Glutamatergic neuron (in vitro differentiated cells): ENCODE results near the gene TIRAP. TPM values are rescaled to one million over a fixed set of nuclear protein-coding genes. Genes with fewer than 3 reads are reported as not detected.
A peak's percentile ranks its signal among the peaks of the same experiment; 100 is the strongest.

Experiments used
- DNase-seq: peaks from one replicate; pipeline ENCODE4 v3.0.0; 2022
- H3K27ac Mint-ChIP-seq: one replicate; pipeline ENCODE4 v1.8.0; 2020; ENCODE audit warnings: mild to moderate bottlenecking, mixed read lengths, inconsistent platforms; ENCODE audit not compliant: unreplicated experiment
- H3K27me3 Mint-ChIP-seq: one replicate; pipeline ENCODE4 v1.8.0; 2020; ENCODE audit warnings: mild to moderate bottlenecking, moderate library complexity, mixed read lengths, inconsistent platforms; ENCODE audit not compliant: unreplicated experiment
- H3K36me3 Mint-ChIP-seq: one replicate; pipeline ENCODE4 v1.8.0; 2020; ENCODE audit warnings: mild to moderate bottlenecking, mixed read lengths, inconsistent platforms; ENCODE audit not compliant: unreplicated experiment
- H3K4me1 Mint-ChIP-seq: one replicate; pipeline ENCODE4 v1.8.0; 2020; ENCODE audit warnings: mild to moderate bottlenecking, low read depth, mixed read lengths, inconsistent platforms; ENCODE audit not compliant: unreplicated experiment
- H3K4me3 Mint-ChIP-seq: one replicate; pipeline ENCODE4 v1.8.0; 2020; ENCODE audit warnings: mild to moderate bottlenecking, mixed read lengths, inconsistent platforms; ENCODE audit not compliant: unreplicated experiment
- H3K9me3 Mint-ChIP-seq: one replicate; pipeline ENCODE4 v1.8.0; 2020; ENCODE audit warnings: mild to moderate bottlenecking, moderate library complexity, mixed read lengths, inconsistent platforms; ENCODE audit not compliant: unreplicated experiment
- CTCF ChIP-seq: fragments of 200-600 bp; sonication (generic); IDR thresholded peaks from one replicate; pipeline ENCODE4 v1.5.0; 2021; ENCODE audit not compliant: partially characterized antibody, unreplicated experiment
- total RNA-seq: library from RNA; stranded (reverse); fragmentation: NEBNext Ultra II Directional; extraction: Animal tissue kit (Norgen Biotek cat#: 25700); gene quantifications from one replicate; pipeline ENCODE4 v1.2.1, GENCODE V29; 2021; ENCODE audit not compliant: unreplicated experiment

Gene TIRAP
- total RNA-seq, 1 donor from 2014 or later: 8.2 TPM

- Mint-ChIP-seq H3K27me3 (peaks cover 9% of the 10 kb centered on the region), H3K4me1 (peaks cover 2% of the 10 kb centered on the region), H3K27ac (no peak overlapping the region), H3K4me3 (no peak overlapping the region), H3K9me3 (peaks cover 6% of the 10 kb centered on the region), H3K36me3 (no peaks in the 10 kb centered on the region)
- no peak for DNase-seq
- TF ChIP-seq CTCF: no peak
Observed at GRCh38 chr11:126265811-126266210, 17.1 kb upstream of the TIRAP start.

- DNase-seq: no peak
- Mint-ChIP-seq H3K27me3 (peaks cover 8% of the 10 kb centered on the region), H3K4me1 (peaks cover 2% of the 10 kb centered on the region), H3K36me3 (no peaks in the 10 kb centered on the region), H3K4me3 (peak overlapping the region; percentile 94), H3K27ac (peak overlapping the region; percentile 86), H3K9me3 (peaks cover 6% of the 10 kb centered on the region)
- TF ChIP-seq CTCF: no peak
Observed at GRCh38 chr11:126267650-126268049, 15.2 kb upstream of the TIRAP start.

GRCh38 chr11:126268361-126268707, 14.6 kb upstream of the TIRAP start:
- H3K36me3 Mint-ChIP-seq: no peaks in the 10 kb centered on the region
- peak overlapping the region; percentile 86 for H3K27ac Mint-ChIP-seq
- TF ChIP-seq CTCF: no peak
- peaks cover 6% of the 10 kb centered on the region for H3K9me3 Mint-ChIP-seq
- peaks cover 2% of the 10 kb centered on the region for H3K4me1 Mint-ChIP-seq
- H3K4me3 Mint-ChIP-seq: peak overlapping the region; percentile 94
- DNase-seq: no peak
- H3K27me3 Mint-ChIP-seq: peaks cover 6% of the 10 kb centered on the region

- H3K36me3 Mint-ChIP-seq: no peaks in the 10 kb centered on the region
Observed at GRCh38 chr11:126268708-126269579, 13.9 kb upstream of the TIRAP start, which contains the start of the genes FOXRED1 and SRPRA. Gene FOXRED1, plus strand, starts transcription at chr11:126269154. Its CDS starts 53 bp downstream, at chr11:126269207. Gene SRPRA, minus strand, starts transcription at chr11:126268895. Its CDS starts 91 bp downstream, at chr11:126268804.

More at GRCh38 chr11:126268708-126269579, 13.9 kb upstream of the TIRAP start, which contains the start of the genes FOXRED1 and SRPRA:
- H3K27ac Mint-ChIP-seq: peak within 1 kb of the TSS; percentile 92
- peak; percentile 100 for DNase-seq
- H3K4me1 Mint-ChIP-seq: peaks cover 2% of the 10 kb centered on the region
- H3K9me3 Mint-ChIP-seq: peaks cover 6% of the 10 kb centered on the region
- peaks cover 6% of the 10 kb centered on the region for H3K27me3 Mint-ChIP-seq
- H3K4me3 Mint-ChIP-seq: peak within 1 kb of the TSS; percentile 94
- no peak for TF ChIP-seq CTCF
